UCSD-AML1 (cell line): ENCODE data around the gene CLIC5.

Experiments used
- DNase-seq: peaks from one replicate; lab custom pipeline; 2025; ENCODE audit not compliant: unreplicated experiment; lab: John Stamatoyannopoulos, UW

CLIC5 gene

DNA sequence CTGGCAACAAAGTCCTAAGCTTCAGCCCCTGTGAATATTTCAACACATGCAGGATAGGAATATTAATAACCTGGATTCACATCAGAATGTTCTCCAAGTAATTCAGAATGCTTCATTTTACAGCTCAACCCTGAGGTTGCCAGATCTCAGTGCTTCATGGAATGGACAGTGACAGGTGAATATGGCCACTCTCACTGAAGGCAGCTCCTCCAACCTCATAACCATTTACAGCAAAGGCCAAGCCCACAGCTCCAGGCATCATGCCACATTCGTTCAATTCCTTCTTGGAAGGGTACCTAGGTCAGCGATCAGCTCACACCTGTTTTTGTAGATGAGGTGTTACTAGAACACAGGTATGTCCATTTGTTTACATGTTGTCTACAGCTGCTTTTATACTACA, 17.1 kb downstream of the CLIC5 start:
- DNase-seq, result no peak

GRCh38 chr6:45997875-45998506, 17.7 kb downstream of the CLIC5 start:
- DNase-seq, result no peak

- DNase-seq, result no peak
These were observed 24.5 kb downstream of the CLIC5 start for GRCh38 chr6:45991189-45991588.

DNA sequence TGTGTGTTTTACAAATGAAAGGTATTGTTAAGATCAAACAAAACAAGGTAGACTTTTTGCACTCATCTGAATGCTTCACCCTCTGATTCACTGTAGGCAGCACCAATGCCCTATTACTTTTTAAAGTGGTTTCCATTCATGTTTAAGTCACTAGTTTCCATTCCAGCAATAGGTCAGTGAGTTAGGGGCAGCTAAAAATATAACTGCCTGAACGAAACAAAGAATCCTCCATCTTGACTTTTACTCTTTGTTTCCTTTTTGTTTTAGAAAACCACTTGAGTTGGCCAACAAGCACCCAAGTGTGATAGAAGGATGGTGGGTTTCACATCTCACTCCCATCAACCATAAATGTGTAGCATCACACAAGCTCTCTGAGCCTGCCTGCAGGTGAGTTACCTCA, 25.5 kb downstream of the CLIC5 start:
- no peak for DNase-seq

DNA sequence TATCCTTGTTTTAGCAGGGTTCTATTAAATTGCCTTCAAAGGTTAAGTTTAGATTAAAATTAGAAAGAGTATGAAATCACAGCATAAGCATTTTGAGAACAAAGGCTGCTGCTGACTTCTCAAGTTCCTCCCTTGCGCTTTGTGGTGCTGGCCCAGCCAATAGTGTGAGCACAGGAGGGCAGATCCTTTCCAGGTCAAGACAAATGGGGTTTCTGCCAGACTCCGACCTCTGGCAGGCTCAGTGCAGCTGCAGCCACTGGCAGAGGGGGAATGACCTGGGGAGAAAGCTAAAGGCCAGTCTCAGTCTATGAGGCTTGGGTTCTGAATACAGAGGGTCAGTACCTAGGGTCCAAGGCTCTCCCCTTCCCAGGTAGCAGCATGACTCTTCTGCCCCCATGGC, 27.0 kb downstream of the CLIC5 start:
- DNase-seq, result no peak

DNA sequence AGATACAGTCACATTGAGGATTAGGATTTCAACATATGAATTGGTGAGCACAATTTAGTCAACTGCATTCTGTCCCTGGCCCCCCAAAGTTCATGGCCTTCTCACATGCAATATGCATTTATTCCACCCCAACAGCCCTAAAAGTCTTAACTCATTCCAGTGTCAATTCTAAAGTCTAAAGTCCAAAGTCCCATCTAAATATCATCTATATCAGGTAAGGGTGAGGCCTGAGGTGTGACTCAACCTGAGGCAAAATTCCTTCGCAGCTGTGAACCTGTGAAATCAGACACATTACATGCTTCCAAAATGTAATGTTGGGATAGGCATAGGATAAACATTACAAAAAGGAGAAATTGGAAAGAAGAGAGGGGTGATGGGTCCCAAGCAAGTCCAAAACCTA, 27.8 kb downstream of the CLIC5 start:
- no peak for DNase-seq

DNA sequence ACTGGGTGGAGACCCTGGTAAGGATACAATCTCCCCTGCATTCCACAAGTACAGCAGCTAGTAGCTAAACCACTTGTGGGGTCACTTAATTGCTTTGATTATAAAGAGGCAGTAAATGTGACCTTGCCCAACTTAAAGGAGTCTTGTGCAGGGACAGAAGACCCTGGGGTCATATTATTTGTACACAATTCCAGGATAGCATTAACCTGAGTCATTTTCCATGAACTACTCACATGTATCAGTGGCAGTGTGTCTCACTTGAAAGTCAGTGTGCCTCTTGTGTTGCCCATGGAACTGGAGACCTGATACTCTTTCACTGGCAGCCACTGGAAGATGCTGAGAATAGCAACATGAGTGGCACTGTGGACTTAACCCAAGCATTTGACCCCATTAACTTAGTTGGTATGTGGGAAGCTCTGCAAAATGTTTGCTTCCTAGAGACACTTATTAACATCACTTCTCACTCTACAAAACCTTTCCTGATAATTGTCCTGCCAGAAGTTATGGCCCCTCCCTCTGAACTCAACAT, 28.9 kb downstream of the CLIC5 start:
- DNase-seq, result no peak

- no peak for DNase-seq
These were observed 30.8 kb downstream of the CLIC5 start for GRCh38 chr6:45984788-45985425.

GRCh38 chr6:45984347-45984746, 31.3 kb downstream of the CLIC5 start:
- no peak for DNase-seq

GRCh38 chr6:45983062-45983461, 32.6 kb downstream of the CLIC5 start:
- DNase-seq, result no peak

DNA sequence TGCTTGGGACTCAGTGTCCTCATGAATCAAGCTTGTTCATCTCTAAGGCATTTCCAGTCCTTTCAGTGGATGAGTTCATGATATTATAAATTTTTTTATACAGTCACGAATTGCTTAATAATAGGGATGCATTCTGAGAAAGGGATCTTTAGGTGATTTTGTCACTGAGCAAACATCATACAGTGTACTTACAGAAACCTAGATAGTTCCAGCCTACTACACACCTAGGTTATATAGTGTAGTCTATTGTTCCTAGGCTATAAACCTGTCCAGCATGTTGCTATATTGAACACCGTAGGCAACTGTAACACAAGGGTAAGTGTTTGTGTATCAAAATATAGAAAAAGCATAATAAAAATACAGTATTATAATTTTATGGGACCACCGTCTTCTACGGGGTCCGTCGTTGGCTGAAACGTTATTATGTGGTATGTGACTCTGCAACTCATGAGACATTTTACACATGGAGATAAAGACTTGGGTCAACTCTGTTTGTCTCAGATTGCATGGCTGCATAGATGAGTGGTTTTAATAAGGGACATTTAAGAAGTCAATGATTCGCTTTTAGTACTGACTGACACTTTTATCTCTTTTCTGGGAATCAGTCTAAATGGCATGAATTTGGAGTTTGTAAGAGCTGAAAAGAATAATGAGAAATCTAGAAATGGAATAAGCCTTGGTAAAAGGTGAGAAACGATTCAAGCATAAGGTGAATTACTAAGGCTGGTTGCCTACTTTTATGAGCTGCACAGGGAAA, 33.2 kb downstream of the CLIC5 start:
- DNase-seq, result no peak

DNA sequence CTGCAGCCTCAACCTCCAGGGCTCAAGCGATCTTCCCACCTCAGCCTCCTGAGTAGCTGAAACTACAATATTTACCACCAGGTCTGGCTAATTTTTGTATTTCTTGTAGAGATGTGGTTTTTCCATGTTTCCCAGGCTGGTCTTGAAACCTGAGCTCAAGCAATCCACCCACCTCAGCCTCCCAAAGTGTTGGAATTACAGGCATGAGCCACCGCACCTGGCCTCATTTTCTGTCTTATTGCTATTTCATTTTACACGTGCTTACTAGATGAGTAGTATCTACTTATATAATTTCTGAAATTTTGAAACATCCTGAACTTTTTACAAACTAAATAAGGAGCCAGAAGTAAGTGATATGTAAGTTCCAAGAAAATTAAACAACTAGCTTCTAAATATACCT, 34.6 kb downstream of the CLIC5 start:
- DNase-seq, result no peak

DNA sequence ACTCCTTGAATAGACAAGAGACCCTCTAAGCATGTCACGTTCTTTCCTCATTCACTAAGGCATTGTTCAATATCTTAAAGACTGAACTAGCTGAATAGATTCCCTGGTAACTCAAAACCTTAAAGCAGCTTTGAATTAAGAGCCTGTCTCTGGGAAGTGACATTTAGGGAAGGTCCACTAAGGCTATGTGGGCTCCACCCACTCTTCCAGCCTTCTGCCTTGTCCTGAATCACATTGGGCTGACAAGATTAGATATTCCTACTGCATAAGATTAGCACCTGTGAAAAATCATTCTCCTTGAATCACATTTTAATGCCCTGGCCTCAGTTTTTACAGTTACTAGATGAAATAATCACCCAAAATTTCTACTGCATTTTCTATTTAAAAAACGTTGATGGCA, 36.3 kb downstream of the CLIC5 start:
- DNase-seq, result no peak

GRCh38 chr6:45974596-45974995, 41.1 kb downstream of the CLIC5 start:
- DNase-seq, result no peak

DNA sequence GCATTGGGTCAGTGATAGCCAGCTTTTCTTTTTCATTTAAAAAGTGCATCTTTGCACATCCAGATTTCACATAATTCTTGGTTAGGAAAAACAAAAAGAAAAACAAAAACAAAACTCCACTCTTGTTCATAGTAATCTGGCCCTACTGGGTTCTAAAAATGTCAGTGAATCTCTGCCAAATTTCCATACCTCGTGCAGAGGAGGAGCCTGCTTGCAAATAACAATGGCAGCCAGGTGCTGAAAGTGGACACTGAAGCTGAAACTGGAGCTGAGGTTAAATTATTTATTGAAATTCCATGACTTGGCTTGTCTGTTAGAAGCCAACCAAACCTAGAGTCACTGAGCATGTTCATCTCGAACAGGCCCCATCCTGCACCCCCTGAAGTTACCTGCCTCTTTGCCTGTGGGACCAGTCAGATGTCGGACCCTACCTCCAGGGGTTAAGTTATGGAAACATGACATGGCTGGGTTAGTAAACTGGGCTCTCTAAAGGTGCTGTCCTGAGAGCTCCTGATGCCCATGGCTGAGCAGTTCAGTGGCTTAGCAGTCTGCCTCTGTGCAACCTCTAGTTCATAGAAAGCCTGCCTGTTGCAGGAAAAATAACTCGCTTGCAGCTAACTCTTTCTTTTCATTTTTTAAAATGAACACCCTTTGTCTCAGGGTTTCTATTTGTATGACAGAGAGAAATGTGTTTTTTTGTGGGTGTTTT, 42.7 kb downstream of the CLIC5 start:
- DNase-seq, result no peak

DNA sequence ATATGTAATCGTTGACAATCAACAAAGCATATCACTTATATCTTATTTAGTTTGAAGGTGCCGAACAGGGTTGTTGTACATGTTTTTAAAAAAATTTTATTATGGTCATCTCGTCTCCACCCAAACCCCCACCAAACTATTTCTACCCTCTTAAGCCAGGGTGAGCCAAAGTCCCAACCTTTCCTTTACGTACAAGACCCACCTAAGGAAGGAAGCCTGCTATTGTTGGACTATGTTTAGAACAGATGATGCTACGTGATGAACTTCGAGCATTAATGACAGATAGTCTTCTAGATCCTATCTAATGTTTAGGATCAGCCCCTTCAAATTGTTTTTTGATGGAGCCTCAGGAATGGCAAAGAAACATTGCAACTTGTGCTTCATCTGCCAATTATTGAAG, 44.4 kb downstream of the CLIC5 start:
- DNase-seq, result no peak

- DNase-seq, result no peak
These were observed 45.3 kb downstream of the CLIC5 start for GRCh38 chr6:45970326-45970725.

DNA sequence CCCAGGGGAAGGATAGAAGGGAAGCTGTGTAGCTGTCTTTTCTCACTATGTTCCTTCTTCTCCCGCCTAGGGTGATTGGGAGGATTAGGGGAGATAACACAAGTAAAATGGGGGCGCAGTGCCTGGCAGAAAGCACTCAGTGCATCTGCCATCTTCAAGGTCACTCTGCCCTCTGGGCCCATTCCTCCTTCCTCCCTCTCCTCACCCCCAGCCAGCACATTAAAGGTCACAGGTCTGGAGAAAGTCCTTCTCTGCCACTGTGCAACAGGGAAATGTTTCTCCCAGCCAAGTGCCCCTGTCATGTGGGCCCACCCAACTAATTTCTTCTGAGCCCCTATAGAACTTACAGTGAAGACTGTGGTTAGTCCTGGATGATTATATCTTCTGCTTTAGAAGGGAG, 45.8 kb downstream of the CLIC5 start:
- DNase-seq, result no peak

GRCh38 chr6:45969026-45969425, 46.6 kb downstream of the CLIC5 start:
- DNase-seq, result no peak

GRCh38 chr6:45967363-45967762, 48.3 kb downstream of the CLIC5 start:
- DNase-seq, result no peak

GRCh38 chr6:45966797-45967196, 48.9 kb downstream of the CLIC5 start:
- DNase-seq, result no peak

- DNase-seq, result no peak
These were observed 49.3 kb downstream of the CLIC5 start for GRCh38 chr6:45966340-45966739.
